PC-3 (cell line): ENCODE results near the gene THY1. TPM values are rescaled to one million over a fixed set of nuclear protein-coding genes. Genes with fewer than 3 reads are reported as not detected.
"Not testable (repeated sequence)": the region's sequence is repeated elsewhere in the genome, so short reads cannot be mapped to it uniquely, and the experiment has no call there.

Experiments used
- ATAC-seq: fragments of 200-7000 bp; cut with Tn5 transposase; 2 replicates; pipeline ENCODE4 v1.9.1; 2020; ENCODE audit warnings: mild to moderate bottlenecking, moderate library complexity
- BruUV-seq: library from RNA; stranded (reverse); fragments of 400-500 nt; replicated peaks from 2 replicates; lab custom pipeline; 2021; lab: Mats Ljungman, UMichigan
- CTCF ChIA-PET: fragments of 300-600 bp; sonication (Branson Sonifier 250); formaldehyde crosslinking; loops from one replicate; lab custom pipeline; 2022; ENCODE audit warnings: antibody characterized with exemption; lab: Charles Lee
- POLR2A ChIA-PET: fragments of 300-600 bp; sonication (Branson Sonifier 250); formaldehyde crosslinking; loops from one replicate; lab custom pipeline; 2022; ENCODE audit warnings: antibody characterized with exemption; ENCODE audit not compliant: unreplicated experiment; lab: Charles Lee
- DNase-seq: peaks from one replicate; pipeline ENCODE4 v3.0.0-alpha.2; 2015
- H2AFZ ChIP-seq: fragments of 300-600 bp; sonication (generic); 2 replicates; pipeline ENCODE4 v1.6.0; 2016; ENCODE audit warnings: antibody characterized with exemption, low read length
- H3F3A ChIP-seq: fragments of 300-600 bp; sonication (generic); one replicate; pipeline ENCODE4 v1.6.0; 2017; ENCODE audit warnings: antibody characterized with exemption, low read length, control low read depth, mild to moderate bottlenecking; ENCODE audit not compliant: unreplicated experiment
- H3K27ac ChIP-seq: fragments of 300-600 bp; sonication (generic); 2 replicates; pipeline ENCODE4 v1.5.1; 2016; ENCODE audit warnings: mild to moderate bottlenecking, low read length
- H3K27me3 ChIP-seq: fragments of 300-600 bp; sonication (generic); 2 replicates; pipeline ENCODE4 v1.6.1; 2016; ENCODE audit warnings: low read length, mixed read lengths
- H3K36me3 ChIP-seq: fragments of 300-600 bp; sonication (generic); 2 replicates; pipeline ENCODE4 v1.6.1; 2016; ENCODE audit warnings: low read depth, mixed run types, low read length, mixed read lengths
- H3K4me1 ChIP-seq: fragments of 300-600 bp; sonication (generic); 2 replicates; pipeline ENCODE4 v1.5.1; 2016; ENCODE audit warnings: low read length; ENCODE audit not compliant: insufficient read depth
- H3K4me2 ChIP-seq: fragments of 300-600 bp; sonication (generic); 2 replicates; pipeline ENCODE4 v1.6.0; 2016; ENCODE audit warnings: low read length
- H3K4me3 ChIP-seq: fragments of 300-600 bp; sonication (generic); 2 replicates; pipeline ENCODE4 v1.5.1; 2016; ENCODE audit warnings: mild to moderate bottlenecking, low read length, mixed read lengths
- H3K79me2 ChIP-seq: fragments of 300-600 bp; sonication (generic); 2 replicates; pipeline ENCODE4 v1.6.1; 2017; ENCODE audit warnings: low read length, mixed read lengths
- H3K9ac ChIP-seq: fragments of 300-600 bp; sonication (generic); 2 replicates; pipeline ENCODE4 v1.6.0; 2016; ENCODE audit warnings: mild to moderate bottlenecking, low read length
- H3K9me2 ChIP-seq: fragments of 300-600 bp; sonication (generic); replicated peaks from 2 replicates; pipeline ENCODE4 v1.6.1; 2016; ENCODE audit warnings: mixed run types, low read length, mixed read lengths
- H3K9me3 ChIP-seq: fragments of 300-600 bp; sonication (generic); 2 replicates; pipeline ENCODE4 v1.6.1; 2016; ENCODE audit warnings: low read length, mixed read lengths
- H4K20me1 ChIP-seq: fragments of 300-600 bp; sonication (generic); 2 replicates; pipeline ENCODE4 v1.6.1; 2016; ENCODE audit warnings: low read length, mixed read lengths
- EZH2 ChIP-seq: fragments of 300-600 bp; sonication (generic); IDR thresholded peaks from one replicate; pipeline ENCODE4 v1.6.1; 2017; ENCODE audit warnings: antibody characterized with exemption, mild to moderate bottlenecking, low read length; ENCODE audit not compliant: unreplicated experiment
- EZH2phosphoT487 ChIP-seq: fragments of 300-600 bp; sonication (generic); IDR thresholded peaks from 2 replicates; pipeline ENCODE4 v1.6.1; 2018; ENCODE audit warnings: mild to moderate bottlenecking, antibody characterized with exemption, low read length, borderline replicate concordance
- intact Hi-C: fragments of 100-400 bp; cut with micrococcal nuclease; formaldehyde crosslinking; loops from 2 replicates; pipeline ENCODE4 v1.9.0; 2023
- total RNA-seq: library from RNA; depleted of rRNA; stranded (reverse); fragments of >200 nt; gene quantifications from 2 replicates; pipeline ENCODE4 v1.2.3, GENCODE V29; 2014
- TF ChIP-seq, protein P1 (sequence below): fragments of 300-600 bp; sonication (generic); conservative IDR thresholded peaks from 2 replicates; pipeline ENCODE4 v1.5.1; 2017; ENCODE audit warnings: antibody characterized with exemption, low read depth, mild to moderate bottlenecking, low read length

THY1 gene
- total RNA-seq, 1 experiment from 2014 or later = not detected

DNA sequence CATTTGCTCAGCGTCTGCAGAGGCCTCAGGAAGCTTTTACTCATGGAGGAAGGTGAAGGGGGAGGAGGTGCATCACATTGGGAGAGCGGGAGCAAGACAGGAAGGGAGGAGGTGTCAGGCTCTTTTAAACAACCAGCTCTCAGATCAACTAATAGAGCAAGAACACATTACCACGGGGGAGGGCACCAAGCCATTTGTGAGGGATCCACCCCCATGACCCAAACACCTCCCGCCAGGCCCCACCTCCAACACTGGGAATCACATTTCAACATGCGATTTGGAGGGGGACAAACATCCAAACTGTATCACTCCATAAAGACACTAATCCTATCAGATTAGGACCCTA is 18.9 kb upstream of the THY1 start:
- Histone ChIP-seq H3K9me2 (no peaks in the 10 kb centered on the region), H3K4me1 (no peaks in the 10 kb centered on the region), H3K9me3 (no peaks in the 10 kb centered on the region), H3K27ac (no peak overlapping the region), H3K4me3 (no peak overlapping the region), H3K36me3 (no peaks in the 10 kb centered on the region), H3K79me2 (no peaks in the 10 kb centered on the region), H3K9ac (no peak overlapping the region), H3K27me3 (no peaks in the 10 kb centered on the region), H3F3A (no peaks in the 10 kb centered on the region), H4K20me1 (no peaks in the 10 kb centered on the region), H3K4me2 (no peak overlapping the region), H2AFZ (no peak overlapping the region)
- CTCF ChIA-PET = no interaction called here
- POLR2A ChIA-PET = no interaction called here
- intact Hi-C loops = no loop called here
- no peak for ATAC-seq
- TF ChIP-seq EZH2phosphoT487 (no peak), EZH2 (no peak)
- TF ChIP-seq, protein P1, sequence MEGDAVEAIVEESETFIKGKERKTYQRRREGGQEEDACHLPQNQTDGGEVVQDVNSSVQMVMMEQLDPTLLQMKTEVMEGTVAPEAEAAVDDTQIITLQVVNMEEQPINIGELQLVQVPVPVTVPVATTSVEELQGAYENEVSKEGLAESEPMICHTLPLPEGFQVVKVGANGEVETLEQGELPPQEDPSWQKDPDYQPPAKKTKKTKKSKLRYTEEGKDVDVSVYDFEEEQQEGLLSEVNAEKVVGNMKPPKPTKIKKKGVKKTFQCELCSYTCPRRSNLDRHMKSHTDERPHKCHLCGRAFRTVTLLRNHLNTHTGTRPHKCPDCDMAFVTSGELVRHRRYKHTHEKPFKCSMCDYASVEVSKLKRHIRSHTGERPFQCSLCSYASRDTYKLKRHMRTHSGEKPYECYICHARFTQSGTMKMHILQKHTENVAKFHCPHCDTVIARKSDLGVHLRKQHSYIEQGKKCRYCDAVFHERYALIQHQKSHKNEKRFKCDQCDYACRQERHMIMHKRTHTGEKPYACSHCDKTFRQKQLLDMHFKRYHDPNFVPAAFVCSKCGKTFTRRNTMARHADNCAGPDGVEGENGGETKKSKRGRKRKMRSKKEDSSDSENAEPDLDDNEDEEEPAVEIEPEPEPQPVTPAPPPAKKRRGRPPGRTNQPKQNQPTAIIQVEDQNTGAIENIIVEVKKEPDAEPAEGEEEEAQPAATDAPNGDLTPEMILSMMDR = no peak
- no peak for DNase-seq
- no TSS peak for BruUV-seq

GRCh38 chr11:119438599-119438998 is 15.6 kb upstream of the THY1 start:
- H3K27me3 ChIP-seq = no peaks in the 10 kb centered on the region
- CTCF ChIA-PET = no interaction called here
- no peak overlapping the region for H3K27ac ChIP-seq
- H4K20me1 ChIP-seq = no peaks in the 10 kb centered on the region
- no peaks in the 10 kb centered on the region for H3K9me2 ChIP-seq
- ATAC-seq = no peak
- no peak overlapping the region for H3K4me3 ChIP-seq
- H3K9me3 ChIP-seq = no peaks in the 10 kb centered on the region
- no peaks in the 10 kb centered on the region for H3K36me3 ChIP-seq
- DNase-seq = no peak
- H3F3A ChIP-seq = no peaks in the 10 kb centered on the region
- no peak overlapping the region for H2AFZ ChIP-seq
- TF ChIP-seq EZH2 (no peak), EZH2phosphoT487 (no peak)
- TF ChIP-seq, protein P1 = no peak
- POLR2A ChIA-PET = interaction anchor here (0.6 kb wide), 1 partner anchor 813 kb away, joined by 16 read pairs; no protein-coding TSS in a partner anchor
- no peaks in the 10 kb centered on the region for H3K79me2 ChIP-seq
- H3K4me2 ChIP-seq = no peak overlapping the region
- BruUV-seq = no TSS peak
- intact Hi-C loops = no loop called here
- H3K9ac ChIP-seq = no peak overlapping the region
- peaks cover 3% of the 10 kb centered on the region for H3K4me1 ChIP-seq

GRCh38 chr11:119437521-119437920 is 14.5 kb upstream of the THY1 start:
- CTCF ChIA-PET, H3K27me3 ChIP-seq, BruUV-seq, H3K4me2 ChIP-seq, H2AFZ ChIP-seq, H3K36me3 ChIP-seq, POLR2A ChIA-PET, DNase-seq, H4K20me1 ChIP-seq, H3F3A ChIP-seq, H3K79me2 ChIP-seq, H3K9ac ChIP-seq, H3K4me3 ChIP-seq, H3K9me3 ChIP-seq, H3K27ac ChIP-seq, ATAC-seq, H3K9me2 ChIP-seq, intact Hi-C loops: not testable (repeated sequence)
- H3K4me1 ChIP-seq = peaks cover 14% of the 10 kb centered on the region
